ENCODE results near the gene FHIT. TPM values are rescaled to one million over a fixed set of nuclear protein-coding genes. Genes with fewer than 3 reads are reported as not detected.
"Not testable (repeated sequence)": the region's sequence is repeated elsewhere in the genome, so short reads cannot be mapped to it uniquely, and the experiment has no call there.

The FHIT gene
- total RNA-seq, 1 donor = 4.8 TPM

DNA sequence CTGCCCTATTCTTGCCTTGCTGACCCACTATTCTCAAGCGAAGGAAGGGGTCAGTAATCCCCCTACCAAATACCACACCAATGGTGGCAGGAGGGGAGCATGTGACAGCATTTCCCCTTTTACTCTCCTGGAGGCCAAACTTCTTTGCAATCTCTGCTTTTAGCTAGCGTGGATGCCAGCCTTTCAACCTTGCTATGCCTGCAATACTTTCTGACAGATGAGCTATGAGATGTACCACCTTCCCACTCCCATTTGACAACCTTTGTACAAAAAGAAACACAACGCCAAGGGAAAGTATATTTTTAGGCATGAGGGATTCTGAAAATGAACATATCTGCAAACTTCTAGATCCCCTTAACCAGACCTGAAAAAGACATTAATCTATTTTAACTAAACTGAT, 302.1 kb downstream of the FHIT start:
- DNase-seq (ENCODE audit: low read depth in 2 of 3, low spot score in 2 of 3) = no peak

DNA sequence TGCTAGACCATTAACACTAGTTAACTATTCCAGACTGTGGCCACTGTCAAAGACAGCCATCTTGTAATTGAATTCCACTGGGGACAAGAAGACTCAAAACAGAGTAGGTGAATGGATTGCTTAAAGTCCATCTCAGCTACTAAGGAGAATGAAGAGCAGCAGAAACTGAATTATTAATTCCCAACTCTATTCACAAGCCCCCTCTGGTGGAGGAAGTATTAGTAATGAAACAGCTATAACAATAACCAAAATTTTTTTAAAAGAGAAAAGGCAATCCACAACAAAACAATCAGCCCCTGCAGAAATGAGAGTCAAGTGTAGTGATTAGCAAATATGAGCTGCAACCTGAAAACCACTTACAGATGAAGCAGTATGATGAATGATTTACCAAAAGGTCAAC, 302.8 kb downstream of the FHIT start:
- DNase-seq (ENCODE audit: low read depth in 2 of 3, low spot score in 2 of 3) = peak in 1 of 3 donors; percentile 20

- DNase-seq (ENCODE audit: low read depth in 2 of 3, low spot score in 2 of 3) = no peak
Observed at GRCh38 chr3:60935709-60936108, 315.5 kb downstream of the FHIT start.

- DNase-seq (ENCODE audit: low read depth in 2 of 3, low spot score in 2 of 3) = no peak
Observed at GRCh38 chr3:60933824-60934223, 317.4 kb downstream of the FHIT start.

GRCh38 chr3:60932643-60933042, 318.6 kb downstream of the FHIT start:
- peak in 1 of 3 donors; percentile 14 for DNase-seq (ENCODE audit: low read depth in 2 of 3, low spot score in 2 of 3)

DNA sequence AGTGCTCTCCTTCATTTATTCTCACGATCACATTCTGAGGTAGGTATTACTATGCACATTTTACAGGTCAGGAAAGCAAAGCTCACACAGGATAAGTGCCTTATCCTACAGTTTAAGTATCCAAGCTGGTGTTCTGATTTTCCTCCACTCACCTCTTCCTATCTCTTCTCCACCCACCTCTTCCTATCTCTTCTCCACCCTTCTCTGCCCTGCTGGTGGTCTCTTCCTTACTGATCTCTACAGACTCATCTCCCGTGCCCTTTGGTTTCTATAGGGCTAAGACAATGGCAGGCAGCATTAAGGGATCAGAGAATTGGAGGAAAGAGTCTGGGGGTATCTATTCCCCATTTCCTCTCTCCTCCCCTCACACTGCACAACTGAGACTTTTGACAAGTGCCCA, 319.1 kb downstream of the FHIT start:
- no peak for DNase-seq (ENCODE audit: low read depth in 2 of 3, low spot score in 2 of 3)

DNA sequence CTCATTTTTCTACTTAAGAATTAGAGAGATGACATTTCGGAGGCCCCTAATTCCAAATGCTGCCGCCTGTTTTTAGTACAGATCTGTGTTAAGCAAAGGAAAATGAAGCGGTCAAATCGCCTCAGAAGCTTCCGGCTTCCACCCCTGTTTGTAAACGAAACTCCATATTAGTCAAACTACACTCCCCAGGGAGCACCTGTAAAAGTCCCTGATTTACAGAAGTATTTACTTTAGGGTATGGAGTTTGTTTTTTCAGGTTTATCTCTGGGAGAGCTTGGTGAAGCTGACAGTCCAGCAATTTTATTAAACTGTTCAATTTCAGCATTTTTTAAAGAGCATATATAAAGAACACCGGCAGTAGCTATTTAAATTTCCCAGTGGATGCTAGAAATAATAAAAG, 319.8 kb downstream of the FHIT start:
- DNase-seq (ENCODE audit: low read depth in 2 of 3, low spot score in 2 of 3) = no peak

- DNase-seq (ENCODE audit: low read depth in 2 of 3, low spot score in 2 of 3) = no peak
Observed at GRCh38 chr3:60920519-60920918, 330.7 kb downstream of the FHIT start.

- DNase-seq (ENCODE audit: low read depth in 2 of 3, low spot score in 2 of 3) = no peak
Observed at GRCh38 chr3:60919296-60919695, 332.0 kb downstream of the FHIT start.

DNA sequence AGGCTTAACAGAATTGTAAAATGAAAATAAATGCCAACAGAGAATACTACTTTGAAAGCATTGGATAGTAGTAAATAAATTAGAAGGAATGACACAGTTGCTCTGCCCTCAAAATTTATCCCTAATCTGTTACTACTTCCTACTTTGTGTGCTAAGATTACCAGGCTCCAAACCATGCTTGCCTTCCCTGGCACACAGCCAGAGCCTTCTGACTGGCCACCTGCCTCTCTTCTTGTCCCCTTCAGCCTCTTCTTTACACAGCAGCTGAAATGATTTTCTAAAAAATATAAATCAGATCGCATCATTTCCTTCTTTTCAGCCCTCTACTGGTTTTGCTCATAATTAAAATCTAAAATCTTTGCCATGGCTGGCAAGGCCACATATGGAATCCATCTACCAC, 334.1 kb downstream of the FHIT start:
- DNase-seq (ENCODE audit: low read depth in 2 of 3, low spot score in 2 of 3) = peak in 1 of 3 donors; percentile 6

DNA sequence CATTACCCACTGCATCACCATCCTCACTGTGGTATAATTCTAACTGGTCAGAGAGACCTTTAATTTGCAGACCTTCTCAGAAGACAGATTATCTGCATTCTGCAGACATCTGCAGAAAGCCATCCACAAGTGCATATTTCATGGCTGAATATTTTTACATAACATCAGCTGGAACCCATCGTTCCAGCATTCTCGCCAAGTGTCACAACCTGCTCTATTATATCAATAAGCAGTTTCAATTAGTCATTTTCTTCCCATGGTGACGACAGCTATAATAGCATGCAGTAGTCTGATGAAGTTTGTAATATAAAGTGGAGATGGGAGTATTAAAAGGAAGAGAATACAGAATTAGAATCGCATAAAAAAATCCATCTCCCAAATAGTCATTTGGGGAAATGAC, 334.7 kb downstream of the FHIT start:
- DNase-seq (ENCODE audit: low read depth in 2 of 3, low spot score in 2 of 3) = no peak

- DNase-seq (ENCODE audit: low read depth in 2 of 3, low spot score in 2 of 3) = no peak
Observed at GRCh38 chr3:60913474-60913873, 337.8 kb downstream of the FHIT start.

GRCh38 chr3:60912876-60913275, 338.4 kb downstream of the FHIT start:
- DNase-seq (ENCODE audit: low read depth in 2 of 3, low spot score in 2 of 3) = no peak

- no peak for DNase-seq (ENCODE audit: low read depth in 2 of 3, low spot score in 2 of 3)
Observed at GRCh38 chr3:60912142-60912541, 339.1 kb downstream of the FHIT start.

GRCh38 chr3:60909526-60909925, 341.7 kb downstream of the FHIT start:
- DNase-seq (ENCODE audit: low read depth in 2 of 3, low spot score in 2 of 3) = no peak

- DNase-seq (ENCODE audit: low read depth in 2 of 3, low spot score in 2 of 3) = no peak
Observed at GRCh38 chr3:60906283-60906682, 345.0 kb downstream of the FHIT start.

DNA sequence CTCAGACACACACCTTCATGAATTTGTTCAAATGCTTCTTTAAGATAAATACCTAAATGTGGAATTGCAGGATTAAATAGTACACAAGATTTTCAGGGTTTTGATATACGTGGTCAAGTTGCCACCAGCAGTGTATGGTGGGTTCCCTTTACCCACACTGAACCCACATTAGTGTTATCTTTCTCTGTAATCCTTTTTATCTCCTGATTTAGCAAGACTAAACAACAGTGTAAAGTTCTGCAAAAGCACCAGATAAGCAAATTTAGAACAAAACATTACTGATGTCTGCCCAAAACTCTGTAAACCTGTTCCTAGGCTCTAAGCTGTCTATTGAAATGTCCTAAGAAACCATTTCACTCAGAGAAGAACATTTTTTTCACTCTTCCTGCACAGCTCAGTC, 352.9 kb downstream of the FHIT start:
- DNase-seq (ENCODE audit: low read depth in 2 of 3, low spot score in 2 of 3) = no peak

DNA sequence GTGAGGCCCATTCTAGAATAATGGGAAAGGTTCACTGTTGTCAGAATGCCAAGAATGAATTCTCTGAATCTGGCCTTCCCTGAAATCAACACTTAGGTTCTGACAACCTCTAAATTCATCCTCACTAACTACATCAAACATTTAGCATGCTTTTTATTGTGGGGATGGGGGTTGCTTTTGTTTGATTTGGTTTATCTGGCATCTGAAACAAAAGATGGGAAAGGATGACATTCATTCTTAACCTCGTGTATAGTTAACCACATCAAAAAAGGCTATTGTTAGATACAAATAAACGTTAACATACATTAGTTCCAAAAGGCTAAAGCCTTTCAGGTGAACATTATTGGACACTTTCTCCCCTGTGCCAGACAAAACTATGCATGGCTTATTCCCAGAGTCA, 357.3 kb downstream of the FHIT start:
- no peak for DNase-seq (ENCODE audit: low read depth in 2 of 3, low spot score in 2 of 3)

- DNase-seq (ENCODE audit: low read depth in 2 of 3, low spot score in 2 of 3) = no peak
Observed at GRCh38 chr3:60890226-60890625, 361.0 kb downstream of the FHIT start.

DNA sequence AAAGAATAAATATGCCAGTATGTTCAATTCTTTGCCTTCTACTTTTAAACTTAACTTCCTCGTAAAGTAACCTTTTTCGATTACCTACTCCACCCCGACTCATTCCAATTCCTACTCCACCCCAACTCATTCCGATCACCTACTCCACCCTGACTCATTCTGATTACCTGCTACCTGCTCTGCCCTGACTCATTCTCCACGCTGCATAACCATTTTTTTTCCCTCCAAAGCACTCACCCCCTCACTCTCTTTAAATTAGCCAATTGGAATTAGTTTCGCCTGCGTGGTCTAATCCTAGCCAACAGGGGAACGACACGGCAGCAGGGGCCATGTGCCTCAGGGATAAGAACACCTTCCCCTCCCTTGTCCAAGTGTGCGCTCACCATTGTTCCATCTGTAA, 362.3 kb downstream of the FHIT start:
- not testable (repeated sequence) for DNase-seq (ENCODE audit: low read depth in 2 of 3, low spot score in 2 of 3)

DNA sequence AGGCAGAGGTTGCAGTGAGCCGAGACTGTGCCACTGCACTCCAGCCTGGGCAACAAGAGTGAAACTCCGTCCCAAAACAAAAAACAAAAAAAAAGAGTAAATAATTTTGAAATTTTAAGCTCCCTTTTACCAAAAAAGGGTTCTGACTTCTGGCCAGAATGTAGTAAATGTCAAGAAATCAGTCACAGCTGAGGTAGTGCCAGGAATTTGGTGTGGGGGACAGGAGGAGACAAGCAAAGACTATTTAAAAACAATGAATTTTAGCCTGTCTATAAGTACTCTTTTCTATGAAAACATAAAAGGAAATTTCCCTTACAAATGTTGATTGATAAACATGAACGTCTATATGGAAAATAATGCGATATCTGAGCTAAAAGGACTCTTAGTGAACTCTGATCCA, 363.7 kb downstream of the FHIT start:
- DNase-seq (ENCODE audit: low read depth in 2 of 3, low spot score in 2 of 3) = no peak

GRCh38 chr3:60886518-60886917, 364.7 kb downstream of the FHIT start:
- no peak for DNase-seq (ENCODE audit: low read depth in 2 of 3, low spot score in 2 of 3)

DNA sequence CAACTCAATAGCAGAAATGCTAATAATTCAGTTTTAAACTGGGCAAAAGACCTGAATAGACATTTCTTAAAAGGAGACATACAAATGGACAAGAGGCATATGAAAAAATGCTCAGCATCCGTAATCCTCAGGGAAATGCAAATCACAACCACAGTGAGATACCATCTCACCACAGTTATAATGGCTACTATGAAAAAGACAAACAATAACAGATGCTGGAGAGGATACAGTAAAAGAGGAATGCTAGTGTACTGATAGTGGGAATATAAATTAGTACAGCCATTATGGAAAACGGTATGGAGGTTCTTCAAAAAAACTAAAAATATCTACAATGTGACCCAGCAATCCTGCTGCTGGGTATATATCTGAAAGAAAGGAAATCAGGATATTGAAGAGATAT, 367.2 kb downstream of the FHIT start:
- DNase-seq (ENCODE audit: low read depth in 2 of 3, low spot score in 2 of 3) = no peak

DNA sequence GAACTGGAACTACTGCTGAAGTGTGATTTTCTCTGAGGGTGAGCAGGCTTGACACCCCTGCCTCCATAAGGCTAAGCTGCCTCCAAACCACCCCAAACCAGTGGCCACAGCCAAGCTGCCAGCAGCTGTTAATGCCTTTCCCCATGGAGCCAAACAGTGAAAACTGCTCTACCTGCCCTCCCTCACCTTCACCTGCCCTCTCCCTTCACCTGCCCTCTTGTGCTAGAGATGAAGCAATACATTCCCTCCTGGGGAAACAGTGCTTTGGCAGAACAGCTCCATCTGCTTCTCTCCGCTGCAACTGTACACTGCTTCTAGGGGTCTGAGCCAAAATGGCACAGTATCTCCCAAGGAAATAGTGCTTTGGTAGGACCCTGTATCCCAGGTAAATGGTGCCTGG, 374.1 kb downstream of the FHIT start:
- no peak for DNase-seq (ENCODE audit: low read depth in 2 of 3, low spot score in 2 of 3)

Measured in hematopoietic multipotent progenitor cell (in vitro differentiated cells).